ENCODE measurements around the gene DCLK2.

DCLK2 gene

DNA sequence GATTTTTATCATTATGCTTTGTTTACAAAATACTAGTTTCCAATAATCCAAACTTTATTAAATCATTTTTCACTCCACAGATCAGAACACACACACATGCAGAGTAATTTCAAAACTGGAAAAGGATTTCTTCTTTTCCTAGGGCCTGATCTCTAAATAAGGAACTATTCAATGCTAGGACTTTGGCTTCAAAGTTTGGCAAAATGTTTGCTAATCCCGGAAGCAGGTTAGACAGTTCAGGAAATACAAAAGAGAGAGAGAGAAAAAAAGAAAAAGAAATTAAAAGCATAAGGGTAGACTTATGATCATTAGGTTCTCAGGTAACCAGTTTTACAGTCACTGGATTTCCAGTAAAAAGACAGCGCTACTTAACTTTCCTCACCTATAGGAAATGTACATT, 211.0 kb downstream of the DCLK2 start:
- no peak overlapping the region for H3K27ac ChIP-seq (ENCODE audit: low read depth, low read length, poor library complexity, severe bottlenecking)

DNA sequence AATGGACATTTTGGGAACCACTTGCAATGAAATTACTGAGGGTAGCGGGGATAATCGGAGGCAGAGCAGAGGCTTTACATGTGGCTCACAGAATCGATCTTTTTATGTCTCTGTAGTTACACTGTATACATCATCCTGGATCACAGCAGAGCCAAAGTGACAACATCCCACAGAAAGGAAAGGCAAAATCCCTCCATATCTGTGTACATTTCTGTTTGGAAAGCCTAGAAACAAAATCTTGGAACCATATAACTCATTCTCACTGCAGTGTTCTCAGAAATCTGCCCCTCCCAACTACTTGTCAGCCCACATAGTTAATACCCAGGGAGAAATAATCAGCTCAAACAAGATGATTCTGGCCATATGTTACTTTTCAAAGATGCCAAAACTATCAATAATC, 211.6 kb downstream of the DCLK2 start:
- H3K4me2 ChIP-seq (ENCODE audit: low read length): no peak overlapping the region

More for the DNA sequence above, 211.0 kb downstream of the DCLK2 start:
- Histone ChIP-seq H3K4me2 (ENCODE audit: low read length) (no peak overlapping the region), H3F3A (ENCODE audit: insufficient read depth, low read length) (no peaks in the 10 kb centered on the region), H3K9me2 (ENCODE audit: low read depth, low read length) (no peaks in the 10 kb centered on the region), H3K4me1 (ENCODE audit: insufficient read depth, low read length, severe bottlenecking) (no peaks in the 10 kb centered on the region), H3K36me3 (ENCODE audit: insufficient read depth, low read length) (no peaks in the 10 kb centered on the region), H3K79me2 (ENCODE audit: insufficient read depth, low read length) (no peaks in the 10 kb centered on the region), H3K27me3 (ENCODE audit: insufficient read depth, low read length) (no peaks in the 10 kb centered on the region), H4K20me1 (ENCODE audit: insufficient read depth, low read length) (no peaks in the 10 kb centered on the region), H3K9me3 (ENCODE audit: low read length) (no peaks in the 10 kb centered on the region), H3K4me3 (ENCODE audit: low read depth, low read length, poor library complexity, severe bottlenecking) (no peak overlapping the region), H3K9ac (ENCODE audit: low read length) (no peak overlapping the region), H2AFZ (ENCODE audit: low read length) (no peak overlapping the region)
- TF ChIP-seq CTCF (IDR thresholded peaks at IDR 0.05; ENCODE audit: low read length) (no peak), EZH2 (IDR thresholded peaks at IDR 0.05; ENCODE audit: borderline replicate concordance, low read length) (no peak)

DNA sequence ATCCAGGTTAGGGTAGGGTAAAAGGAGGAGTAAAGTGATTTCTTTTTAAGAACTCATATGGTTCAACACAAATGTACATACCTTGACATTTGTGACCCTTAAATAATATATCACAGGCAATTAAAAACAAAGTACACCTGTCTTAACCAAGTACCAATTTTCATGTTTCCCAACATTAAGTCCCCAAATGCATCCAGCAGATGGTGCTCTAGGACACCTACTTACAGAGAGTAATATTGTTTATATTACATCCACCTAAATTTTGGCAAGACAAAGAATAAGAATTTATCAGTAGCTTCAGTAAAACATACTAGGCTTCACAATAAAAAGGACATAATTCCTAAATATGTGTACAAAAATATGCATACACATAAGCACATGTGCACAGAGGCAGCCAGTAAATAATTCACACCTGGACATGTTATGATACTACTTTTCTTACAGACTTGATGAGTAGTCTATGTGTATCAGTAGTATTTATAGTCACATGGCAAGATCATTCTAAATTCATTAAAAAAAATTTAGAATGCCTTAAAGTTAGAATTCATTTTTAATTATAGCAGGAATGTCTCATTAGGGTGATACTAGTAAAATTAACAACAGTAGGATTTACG, 219.7 kb downstream of the DCLK2 start:
- H3K9me3 ChIP-seq (ENCODE audit: low read length): no peaks in the 10 kb centered on the region
- H3K27ac ChIP-seq (ENCODE audit: low read depth, low read length, poor library complexity, severe bottlenecking): no peak overlapping the region
- no peak overlapping the region for H3K4me3 ChIP-seq (ENCODE audit: low read depth, low read length, poor library complexity, severe bottlenecking)
- no peaks in the 10 kb centered on the region for H3K79me2 ChIP-seq (ENCODE audit: insufficient read depth, low read length)
- no peak overlapping the region for H3K4me2 ChIP-seq (ENCODE audit: low read length)
- 0 out of 2 replicates have a peak, but pooled peaks cover 9% of the 10 kb centered on the region for H3K36me3 ChIP-seq (ENCODE audit: insufficient read depth, low read length)
- H3K4me1 ChIP-seq (ENCODE audit: insufficient read depth, low read length, severe bottlenecking): peaks cover 6% of the 10 kb centered on the region
- TF ChIP-seq EZH2 (IDR thresholded peaks at IDR 0.05; ENCODE audit: borderline replicate concordance, low read length): no peak
- peak; percentile 81 for TF ChIP-seq CTCF (IDR thresholded peaks at IDR 0.05; ENCODE audit: low read length)
- no peaks in the 10 kb centered on the region for H3K27me3 ChIP-seq (ENCODE audit: insufficient read depth, low read length)
- no peaks in the 10 kb centered on the region for H3K9me2 ChIP-seq (ENCODE audit: low read depth, low read length)
- H3F3A ChIP-seq (ENCODE audit: insufficient read depth, low read length): no peaks in the 10 kb centered on the region; the same call in 1 of the 2 replicates
- no peak overlapping the region for H3K9ac ChIP-seq (ENCODE audit: low read length)
- H2AFZ ChIP-seq (ENCODE audit: low read length): no peak overlapping the region
- no peaks in the 10 kb centered on the region for H4K20me1 ChIP-seq (ENCODE audit: insufficient read depth, low read length)

More for the DNA sequence above, 211.6 kb downstream of the DCLK2 start:
- Histone ChIP-seq H3K4me3 (ENCODE audit: low read depth, low read length, poor library complexity, severe bottlenecking) (no peak overlapping the region), H3K79me2 (ENCODE audit: insufficient read depth, low read length) (no peaks in the 10 kb centered on the region), H3F3A (ENCODE audit: insufficient read depth, low read length) (no peaks in the 10 kb centered on the region), H3K36me3 (ENCODE audit: insufficient read depth, low read length) (no peaks in the 10 kb centered on the region), H3K9me2 (ENCODE audit: low read depth, low read length) (no peaks in the 10 kb centered on the region), H3K9me3 (ENCODE audit: low read length) (no peaks in the 10 kb centered on the region), H3K27ac (ENCODE audit: low read depth, low read length, poor library complexity, severe bottlenecking) (no peak overlapping the region), H4K20me1 (ENCODE audit: insufficient read depth, low read length) (no peaks in the 10 kb centered on the region), H3K9ac (ENCODE audit: low read length) (no peak overlapping the region), H2AFZ (ENCODE audit: low read length) (no peak overlapping the region), H3K4me1 (ENCODE audit: insufficient read depth, low read length, severe bottlenecking) (no peaks in the 10 kb centered on the region), H3K27me3 (ENCODE audit: insufficient read depth, low read length) (no peaks in the 10 kb centered on the region)
- TF ChIP-seq EZH2 (IDR thresholded peaks at IDR 0.05; ENCODE audit: borderline replicate concordance, low read length) (no peak), CTCF (IDR thresholded peaks at IDR 0.05; ENCODE audit: low read length) (no peak)

Measured in OCI-LY1 (cell line).